DMS53 (cell line): ENCODE measurements around the gene GMCL2.

Source experiments
- DNase-seq: peaks from one replicate; lab custom pipeline; 2025; lab: John Stamatoyannopoulos, UW

The GMCL2 gene

DNA sequence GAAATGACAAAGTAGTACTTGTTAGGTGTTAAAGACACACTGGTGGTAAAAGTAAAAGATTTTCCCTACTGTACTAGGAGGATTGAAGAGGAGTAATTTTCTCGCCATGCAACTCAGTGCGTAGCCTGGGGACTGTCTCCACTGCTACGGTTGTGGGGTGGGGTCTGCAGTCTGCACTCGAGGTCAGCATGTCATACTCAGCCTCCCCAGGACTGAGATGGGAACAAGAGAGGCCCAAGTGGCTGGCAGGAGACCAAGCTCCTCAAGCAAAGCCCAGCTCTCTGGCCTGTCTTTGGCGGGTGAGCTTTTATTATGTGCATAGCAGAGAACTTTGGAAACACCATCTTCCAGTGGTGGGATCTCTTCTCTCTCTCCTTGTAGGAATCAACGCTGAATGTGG lies 43.9 kb downstream of the GMCL2 start:
- no peak for DNase-seq

DNA sequence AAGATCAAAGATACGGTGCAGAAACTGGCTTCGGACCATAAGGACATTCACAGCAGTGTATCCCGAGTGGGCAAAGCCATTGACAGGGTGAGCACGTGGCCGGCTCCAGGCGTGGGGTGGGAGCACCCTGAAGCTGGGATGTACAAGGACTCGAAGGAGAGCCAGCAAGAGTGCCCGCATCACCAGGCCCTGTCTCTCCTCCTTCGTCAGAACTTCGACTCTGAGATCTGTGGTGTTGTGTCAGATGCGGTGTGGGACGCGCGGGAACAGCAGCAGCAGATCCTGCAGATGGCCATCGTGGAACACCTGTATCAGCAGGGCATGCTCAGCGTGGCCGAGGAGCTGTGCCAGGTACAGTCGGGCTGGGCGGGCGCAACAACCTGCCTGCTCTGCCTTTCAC lies 44.5 kb downstream of the GMCL2 start:
- no peak for DNase-seq

DNA sequence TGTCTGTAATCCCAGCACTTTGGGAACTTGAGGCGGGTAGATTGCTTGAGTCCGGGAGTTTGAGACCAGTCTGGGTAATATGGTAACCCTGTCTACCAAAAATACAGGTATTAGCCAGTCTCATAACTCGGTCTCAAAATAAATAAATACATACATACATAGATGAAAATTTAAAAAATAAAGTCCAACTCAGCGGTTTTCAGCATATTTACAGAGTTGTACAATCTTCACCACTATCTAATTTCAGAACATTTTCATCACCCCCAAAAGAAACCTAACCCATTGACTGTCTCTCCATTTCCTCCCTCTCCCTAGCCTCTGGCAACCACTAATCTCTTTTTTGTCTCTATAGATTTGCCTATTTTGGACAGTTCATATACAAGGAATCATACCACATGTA lies 45.6 kb downstream of the GMCL2 start:
- DNase-seq = no peak

GRCh38 chr5:178137991-178138390 lies 49.2 kb downstream of the GMCL2 start:
- no peak for DNase-seq

DNA sequence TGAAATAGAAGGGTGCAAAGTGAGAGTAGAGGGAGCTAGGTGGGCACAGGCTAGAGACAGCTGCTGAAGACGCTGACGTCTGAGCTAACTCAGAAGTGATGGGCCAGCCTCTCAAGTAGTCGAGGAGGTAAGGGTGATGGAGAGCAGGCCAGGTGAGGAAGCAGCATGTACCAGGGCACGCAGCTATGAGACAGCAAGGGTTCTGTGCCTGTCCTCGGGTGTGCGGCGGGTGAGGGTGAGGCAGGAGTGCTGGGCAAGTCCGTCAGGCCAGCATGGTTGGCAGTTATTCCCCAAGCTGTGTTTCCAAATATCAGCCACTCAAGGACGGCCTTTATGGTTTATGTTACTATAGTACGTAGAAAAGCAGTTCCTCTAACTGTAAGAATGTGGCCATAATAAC lies 50.2 kb downstream of the GMCL2 start:
- no peak for DNase-seq
